Chondrocyte (in vitro differentiated cells): ENCODE measurements around the gene LSM3. TPM values are rescaled to one million over a fixed set of nuclear protein-coding genes. Genes with fewer than 3 reads are reported as not detected.
A peak's percentile ranks its signal among the peaks of the same experiment; 100 is the strongest.

Experiments
- DNase-seq: peaks from one replicate; pipeline ENCODE4 v3.0.0; 2021; ENCODE audit warnings: mixed read lengths, low spot score
- H3K27ac Mint-ChIP-seq: one replicate; pipeline ENCODE4 v1.8.0; 2021; ENCODE audit warnings: mild to moderate bottlenecking, moderate library complexity, mixed read lengths; ENCODE audit not compliant: unreplicated experiment
- H3K27me3 Mint-ChIP-seq: 2 replicates; pipeline ENCODE4 v1.8.0; 2021; ENCODE audit warnings: low read depth, mixed read lengths
- H3K36me3 Mint-ChIP-seq: 2 replicates; pipeline ENCODE4 v1.8.0; 2021; ENCODE audit warnings: low read depth, mixed read lengths
- H3K4me1 Mint-ChIP-seq: 2 replicates; pipeline ENCODE4 v1.8.0; 2021; ENCODE audit warnings: low read depth, mild to moderate bottlenecking, mixed read lengths
- H3K4me3 Mint-ChIP-seq: one replicate; pipeline ENCODE4 v1.8.0; 2021; ENCODE audit warnings: mild to moderate bottlenecking, moderate library complexity, mixed read lengths; ENCODE audit not compliant: unreplicated experiment
- H3K9me3 Mint-ChIP-seq: 2 replicates; pipeline ENCODE4 v1.8.0; 2021; ENCODE audit warnings: low read depth, mixed read lengths
- CTCF ChIP-seq: fragments of 200-600 bp; sonication (generic); IDR thresholded peaks from 2 replicates; pipeline ENCODE4 v1.5.0; 2021; ENCODE audit warnings: antibody characterized with exemption, mild to moderate bottlenecking, moderate library complexity
- total RNA-seq: library from RNA; stranded (reverse); gene quantifications from 3 replicates; pipeline ENCODE4 v1.2.1, GENCODE V29; 2021

The LSM3 gene
- total RNA-seq, 1 donor from 2014 or later, result 8.1 TPM

GRCh38 chr3:14174483-14174882, 4.1 kb upstream of the LSM3 start:
- Mint-ChIP-seq H3K36me3 (peaks cover 25% of the 10 kb centered on the region), H3K27me3 (no peaks in the 10 kb centered on the region), H3K9me3 (no peaks in the 10 kb centered on the region), H3K27ac (no peak overlapping the region), H3K4me1 (peaks cover 55% of the 10 kb centered on the region), H3K4me3 (no peak overlapping the region)
- TF ChIP-seq CTCF, result no peak
- no peak for DNase-seq

GRCh38 chr3:14175383-14176037, 3.1 kb upstream of the LSM3 start:
- H3K27me3 Mint-ChIP-seq, result no peaks in the 10 kb centered on the region
- H3K4me3 Mint-ChIP-seq, result no peak overlapping the region
- no peak for TF ChIP-seq CTCF
- H3K36me3 Mint-ChIP-seq, result peaks cover 20% of the 10 kb centered on the region
- no peak for DNase-seq
- H3K4me1 Mint-ChIP-seq, result peaks cover 54% of the 10 kb centered on the region
- no peak overlapping the region for H3K27ac Mint-ChIP-seq
- H3K9me3 Mint-ChIP-seq, result no peaks in the 10 kb centered on the region

- peak overlapping the region; percentile 96 for H3K4me3 Mint-ChIP-seq
- H3K9me3 Mint-ChIP-seq, result no peaks in the 10 kb centered on the region
- peak overlapping the region; percentile 99 for H3K27ac Mint-ChIP-seq
- H3K4me1 Mint-ChIP-seq, result peaks cover 47% of the 10 kb centered on the region
- peaks cover 10% of the 10 kb centered on the region for H3K36me3 Mint-ChIP-seq
- no peaks in the 10 kb centered on the region for H3K27me3 Mint-ChIP-seq
- no peak for DNase-seq
- TF ChIP-seq CTCF, result no peak
Observed at GRCh38 chr3:14177580-14178246, 904 bp upstream of the LSM3 start.

- TF ChIP-seq CTCF, result no peak
- H3K36me3 Mint-ChIP-seq, result peaks cover 7% of the 10 kb centered on the region
- H3K27me3 Mint-ChIP-seq, result no peaks in the 10 kb centered on the region
- peak overlapping the region; percentile 96 for H3K4me3 Mint-ChIP-seq
- H3K9me3 Mint-ChIP-seq, result no peaks in the 10 kb centered on the region
- no peak for DNase-seq
- peaks cover 50% of the 10 kb centered on the region for H3K4me1 Mint-ChIP-seq
- H3K27ac Mint-ChIP-seq, result peak overlapping the region; percentile 99
Observed at GRCh38 chr3:14179114-14179465, 473 bp downstream of the LSM3 start.

- no peak for TF ChIP-seq CTCF
- H3K4me3 Mint-ChIP-seq, result peak overlapping the region; percentile 96
- no peaks in the 10 kb centered on the region for H3K9me3 Mint-ChIP-seq
- no peak for DNase-seq
- no peak overlapping the region for H3K27ac Mint-ChIP-seq
- H3K36me3 Mint-ChIP-seq, result peaks cover 7% of the 10 kb centered on the region
- H3K4me1 Mint-ChIP-seq, result peaks cover 48% of the 10 kb centered on the region
- H3K27me3 Mint-ChIP-seq, result no peaks in the 10 kb centered on the region
Observed at GRCh38 chr3:14179795-14180194, 1.2 kb downstream of the LSM3 start.
